GM12878 (cell line): ENCODE results near the gene GLUD1. TPM values are rescaled to one million over a fixed set of nuclear protein-coding genes. Genes with fewer than 3 reads are reported as not detected.
A peak's percentile ranks its signal among the peaks of the same experiment; 100 is the strongest.
"Not testable (repeated sequence)": the region's sequence is repeated elsewhere in the genome, so short reads cannot be mapped to it uniquely, and the experiment has no call there.

Experiments used
- ATAC-seq: fragments of 200-7000 bp; cut with Tn5 transposase; 3 replicates; pipeline ENCODE4 v1.9.1; 2020; ENCODE audit warnings: mild to moderate bottlenecking, moderate library complexity
- BruUV-seq: library from RNA; stranded (reverse); fragments of 400-500 nt; replicated peaks from 2 replicates; lab custom pipeline; 2021; lab: Mats Ljungman, UMichigan
- CTCF ChIA-PET: fragments of 300-600 bp; sonication (Branson Sonifier 250); formaldehyde crosslinking; extraction: SDS; loops from one replicate; lab custom pipeline; 2021; ENCODE audit warnings: inconsistent platforms; lab: Yijun Ruan, JAX
- POLR2A ChIA-PET: fragments of 350-600 bp; formaldehyde crosslinking; extraction: SDS; loops from one replicate; lab custom pipeline; 2021; ENCODE audit warnings: inconsistent platforms; lab: Charles Lee
- RAD21 ChIA-PET: fragments of 300-600 bp; sonication (Branson Sonifier 250); formaldehyde crosslinking; loops from one replicate; lab custom pipeline; 2023; ENCODE audit warnings: antibody characterized with exemption; ENCODE audit not compliant: unreplicated experiment; lab: Charles Lee
- SMC1A ChIA-PET: fragments of 300-600 bp; sonication (Branson Sonifier 250); formaldehyde crosslinking; loops from one replicate; lab custom pipeline; 2023; ENCODE audit not compliant: unreplicated experiment, uncharacterized antibody; lab: Charles Lee
- DNase-seq: peaks from one replicate; pipeline ENCODE4 v3.0.0-alpha.2; 2011; ENCODE audit warnings: low read depth, low spot score
- FAIRE-seq: peaks from 3 replicates; lab custom pipeline; 2011; peaks lifted over from hg19 to GRCh38; lab: Jason Lieb, UNC
- H2AFZ ChIP-seq: 2 replicates; pipeline ENCODE4 v1.6.0; 2011; ENCODE audit warnings: low read depth, low read length, control low read depth; ENCODE audit not compliant: control insufficient read depth
- H3K27ac ChIP-seq: 2 replicates; pipeline ENCODE4 v1.5.1; 2011; ENCODE audit warnings: control low read depth; ENCODE audit not compliant: control insufficient read depth, insufficient read depth
- H3K27me3 ChIP-seq, 2 experiments: replicated peaks in 1 of 2; 2 replicates each; pipeline versions ENCODE4 v1.6.0 to v1.6.1; 2011; ENCODE audit warnings: low read length in 1 of 2; ENCODE audit not compliant: control insufficient read depth in 2 of 2, insufficient read depth in 2 of 2
- H3K36me3 ChIP-seq, 2 experiments: 2 replicates each; pipeline ENCODE4 v1.5.1; 2011; ENCODE audit warnings: low read length in 1 of 2; ENCODE audit not compliant: control insufficient read depth in 2 of 2, insufficient read depth in 2 of 2
- H3K4me1 ChIP-seq: 2 replicates; pipeline ENCODE4 v1.6.1; 2011; ENCODE audit warnings: mild to moderate bottlenecking, low read length, moderate library complexity, mixed read lengths; ENCODE audit not compliant: control insufficient read depth, insufficient read depth
- H3K4me2 ChIP-seq: 2 replicates; pipeline ENCODE4 v1.6.0; 2011; ENCODE audit warnings: control low read depth; ENCODE audit not compliant: control insufficient read depth, insufficient read depth
- H3K4me3 ChIP-seq: fragments of 200-600 bp; sonication (generic); 2 replicates; pipeline ENCODE4 v1.5.1; 2016
- H3K79me2 ChIP-seq: 2 replicates; pipeline ENCODE4 v1.6.0; 2011; ENCODE audit warnings: low read length; ENCODE audit not compliant: control insufficient read depth, insufficient read depth
- H3K9ac ChIP-seq: 2 replicates; pipeline ENCODE4 v1.8.0; 2011; ENCODE audit warnings: low read length, control low read depth, mixed read lengths; ENCODE audit not compliant: control insufficient read depth, insufficient read depth
- H3K9me3 ChIP-seq: replicated peaks from 3 replicates; pipeline ENCODE4 v1.5.1; 2011; ENCODE audit warnings: mild to moderate bottlenecking, low read length; ENCODE audit not compliant: control insufficient read depth, insufficient read depth
- H4K20me1 ChIP-seq: 2 replicates; pipeline ENCODE4 v1.6.0; 2011; ENCODE audit not compliant: control insufficient read depth, insufficient read depth
- NFYB ChIP-seq: IDR thresholded peaks from 2 replicates; pipeline ENCODE4 v1.6.1; 2011; ENCODE audit warnings: low read depth, mild to moderate bottlenecking, low read length, improper control_type of control experiment, moderate library complexity; ENCODE audit not compliant: insufficient read depth
- WGBS: methylation state at CpG from one replicate; pipeline ENCODE4 v1.1.6; 2016; ENCODE audit warnings: low lambda C conversion rate; ENCODE audit not compliant: insufficient replicate concordance, insufficient coverage; ENCODE audit errors: missing lambda C conversion rate; 5-methylcytosine and 5-hydroxymethylcytosine counted together
- in situ Hi-C: fragments of 300-500 bp; cut with MboI; formaldehyde crosslinking; loops from 9 replicates; pipeline ENCODE4 v1.14.3; 2018; ENCODE audit warnings: mixed read lengths
- intact Hi-C: fragments of 100-400 bp; cut with micrococcal nuclease; formaldehyde crosslinking; loops from one replicate; pipeline ENCODE4 v1.14.2; 2022; ENCODE audit not compliant: unreplicated experiment
- polyA plus RNA-seq, 11 experiments: library from polyadenylated mRNA; depleted of rRNA in 4 of 11; unstranded in 6 of 11; stranded (reverse) in 5 of 11; fragments of >200 nt; fragmentation: Nextera tagmentation in 4 of 11; fragmentation: Illumina TruSeq in 1 of 11; extraction: Ambion mirVana in 4 of 11; extraction: Trizol in 1 of 11; gene quantifications; 1 replicate in 1 of 11; 2 replicates in 10 of 11; pipeline versions ENCODE4 v1.2.1 to v1.2.3, GENCODE V29; 2011 to 2016; ENCODE audit warnings: inconsistent platforms in 2 of 11, missing spikeins in 2 of 11, low read depth in 1 of 11
- total RNA-seq, 4 experiments: library from RNA; depleted of rRNA in 3 of 4; stranded (reverse); fragments of >200 nt in 3 of 4; fragmentation: Illumina TruSeq in 1 of 4; extraction: Trizol in 1 of 4; gene quantifications; 2 replicates each; pipeline versions ENCODE4 v1.2.1 to v1.2.3, GENCODE V29; 2013 to 2021

GLUD1 gene
- total and polyA plus RNA-seq, 10 of the 15 experiments (the other 5 are each of a cell fraction or from before 2014, with no cell fraction given): 26.1 to 109 (median 81.4) TPM

DNA sequence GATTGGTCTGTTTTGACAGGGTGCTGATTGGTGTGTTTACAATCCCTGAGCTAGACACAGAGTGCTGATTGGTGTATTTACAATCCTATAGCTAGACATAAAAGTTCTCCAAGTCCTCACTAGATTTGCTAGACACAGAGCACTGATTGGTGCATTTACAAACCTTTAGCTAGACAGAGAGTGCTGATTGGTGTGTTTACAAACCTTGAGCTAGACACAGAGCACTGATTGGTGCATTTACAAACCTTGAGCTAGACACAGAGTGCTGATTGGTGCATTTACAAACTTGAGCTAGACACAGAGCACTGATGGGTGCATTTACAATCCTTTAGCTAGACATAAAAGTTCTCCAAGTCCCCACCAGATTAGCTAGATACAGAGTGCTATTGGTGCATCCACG, 64.2 kb downstream of the GLUD1 start:
- BruUV-seq, H3K9ac ChIP-seq, DNase-seq, H3K36me3 ChIP-seq, SMC1A ChIA-PET, CTCF ChIA-PET, H4K20me1 ChIP-seq, ATAC-seq, FAIRE-seq, H3K79me2 ChIP-seq, POLR2A ChIA-PET, H3K4me1 ChIP-seq, in situ Hi-C loops, H2AFZ ChIP-seq, H3K27ac ChIP-seq, intact Hi-C loops, H3K4me2 ChIP-seq, H3K9me3 ChIP-seq, H3K27me3 ChIP-seq, H3K4me3 ChIP-seq: not testable (repeated sequence)
- WGBS: 0% methylated on average over 1 of the region's 1 CpG
- RAD21 ChIA-PET: interaction anchor here (0.5 kb wide), 1 partner anchor 91 kb away, joined by 3 read pairs; no protein-coding TSS in a partner anchor
- TF ChIP-seq NFYB: peak; percentile 47; the same call in 1 of the 2 replicates

DNA sequence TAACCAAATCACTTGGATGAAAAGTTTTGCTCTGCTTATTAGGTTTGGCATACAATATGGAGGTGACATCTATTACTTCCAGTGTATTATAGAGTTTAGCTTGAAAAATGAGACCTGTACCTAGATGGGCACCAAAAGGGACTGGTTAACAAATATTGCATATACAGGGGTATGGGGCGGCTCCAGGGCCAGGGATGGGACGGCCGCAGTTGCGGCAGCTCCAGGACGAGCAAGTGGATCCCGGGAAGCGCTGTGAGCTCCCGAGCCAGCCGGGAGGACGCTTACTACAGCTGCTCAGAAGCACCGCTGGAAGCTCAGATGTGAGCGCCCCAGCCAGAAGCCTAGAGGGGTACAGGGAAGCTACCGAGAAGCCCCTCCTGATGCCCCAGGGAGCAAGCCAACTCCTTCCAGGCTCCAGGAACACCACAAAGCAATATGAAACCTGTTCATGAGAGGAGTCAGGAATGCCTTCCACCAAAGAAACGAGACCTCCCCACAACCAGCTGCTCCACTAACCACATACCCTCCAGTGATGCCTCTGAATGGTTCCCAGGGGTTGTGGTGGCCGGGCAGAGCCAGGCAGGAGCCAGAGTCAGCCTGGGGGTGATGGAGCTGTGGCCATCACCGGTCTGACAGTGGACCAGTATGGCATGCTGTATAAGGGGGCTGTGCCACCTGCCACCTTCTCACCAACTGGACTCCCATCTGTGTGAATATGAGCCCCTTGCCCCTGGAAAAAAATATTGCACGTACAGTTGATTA, 67.7 kb downstream of the GLUD1 start:
- H3K79me2 ChIP-seq, H3K9me3 ChIP-seq, in situ Hi-C loops, BruUV-seq, FAIRE-seq, ATAC-seq, POLR2A ChIA-PET, DNase-seq, H3K4me1 ChIP-seq, CTCF ChIA-PET, H2AFZ ChIP-seq, H3K4me3 ChIP-seq, H3K27me3 ChIP-seq, H3K4me2 ChIP-seq, H3K36me3 ChIP-seq, H4K20me1 ChIP-seq, SMC1A ChIA-PET, H3K27ac ChIP-seq, intact Hi-C loops, H3K9ac ChIP-seq, RAD21 ChIA-PET: not testable (repeated sequence)
- WGBS: 53% methylated on average over 11 of the region's 17 CpGs

DNA sequence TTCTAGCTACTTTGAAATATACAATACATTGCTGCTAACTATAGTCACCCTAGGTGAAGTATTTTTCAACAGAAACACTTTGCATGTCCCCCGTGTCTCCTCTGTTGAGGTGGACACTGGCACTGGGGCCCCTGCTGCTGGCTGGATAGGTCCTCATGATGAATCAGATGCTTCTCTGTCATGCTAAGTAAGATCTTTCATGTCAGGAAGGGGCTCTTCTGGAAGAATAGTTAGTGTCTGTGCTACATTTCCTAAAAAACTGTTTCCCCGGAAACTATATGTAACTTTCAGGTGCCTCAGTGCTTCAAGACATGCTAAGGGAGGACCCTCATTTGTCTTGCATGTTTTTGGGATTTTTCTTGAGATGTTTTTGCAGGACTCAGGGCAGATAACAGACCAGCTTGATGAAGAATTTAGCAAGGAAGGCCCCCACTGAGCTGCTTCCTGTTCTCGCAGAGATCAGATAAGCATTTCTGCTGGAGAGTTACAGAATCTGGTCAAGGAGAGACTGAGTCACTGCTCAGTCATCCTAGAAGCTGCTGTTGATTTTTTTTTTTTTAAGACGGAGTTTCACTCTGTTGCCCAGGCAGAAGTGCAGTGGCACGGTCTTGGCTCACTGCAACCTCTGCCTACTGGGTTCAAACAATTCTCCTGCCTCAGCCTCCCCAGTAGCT, 69.2 kb downstream of the GLUD1 start:
- H3K27me3 ChIP-seq, CTCF ChIA-PET, H3K9ac ChIP-seq, H4K20me1 ChIP-seq, in situ Hi-C loops, H3K4me1 ChIP-seq, ATAC-seq, H3K4me3 ChIP-seq, H3K27ac ChIP-seq, H3K9me3 ChIP-seq, DNase-seq, BruUV-seq, H3K79me2 ChIP-seq, POLR2A ChIA-PET, intact Hi-C loops, H3K4me2 ChIP-seq, RAD21 ChIA-PET, H2AFZ ChIP-seq, FAIRE-seq, H3K36me3 ChIP-seq, SMC1A ChIA-PET: not testable (repeated sequence)
- 24% methylated on average over 5 of the region's 5 CpGs for WGBS
